ENCODE data around the gene FOXP3.

Gene FOXP3

DNA sequence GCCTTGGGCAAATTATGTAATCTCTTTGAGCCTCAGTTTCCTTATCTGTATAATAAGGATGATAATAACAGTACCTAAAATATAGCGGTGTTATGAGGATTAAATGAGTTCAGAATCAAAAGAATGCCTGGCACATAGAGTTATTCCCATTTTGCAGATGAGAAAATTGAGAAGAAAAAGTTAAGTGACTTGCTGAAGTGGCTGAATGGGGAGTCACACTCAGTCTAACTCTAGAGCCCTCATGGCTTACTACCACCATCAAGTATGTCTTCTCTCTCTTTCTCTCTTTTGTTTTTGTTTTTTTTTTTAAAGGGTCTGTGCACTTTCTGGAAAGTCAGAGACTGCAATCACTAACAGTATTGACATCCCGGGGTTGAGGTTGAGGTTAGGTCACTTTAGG, 32.0 kb downstream of the FOXP3 start:
- no peak for DNase-seq (ENCODE audit: low spot score in 2 of 2)
- in situ Hi-C loops (cut with MboI; ENCODE audit: low sequenced_read_pairs): no loop called here

GRCh38 chrX:49231333-49232000, 33.0 kb downstream of the FOXP3 start:
- Histone ChIP-seq H3K4me1 (no peaks in the 10 kb centered on the region), H3K4me3 (no peak overlapping the region), H3K36me3 (replicated peaks) (no peaks in the 10 kb centered on the region), H3K9me3 (no peaks in the 10 kb centered on the region), H3K27me3 (ENCODE audit: low read depth) (no peaks in the 10 kb centered on the region)
- in situ Hi-C loops (cut with MboI; ENCODE audit: low sequenced_read_pairs): no loop called here
- DNase-seq (ENCODE audit: low spot score in 2 of 2): no peak

More for the DNA sequence above, 32.0 kb downstream of the FOXP3 start:
- no peaks in the 10 kb centered on the region for H3K36me3 ChIP-seq (replicated peaks)
- no peaks in the 10 kb centered on the region for H3K4me1 ChIP-seq
- H3K27me3 ChIP-seq (ENCODE audit: low read depth): no peaks in the 10 kb centered on the region
- H3K4me3 ChIP-seq: no peak overlapping the region
- no peaks in the 10 kb centered on the region for H3K9me3 ChIP-seq

GRCh38 chrX:49230500-49231232, 33.8 kb downstream of the FOXP3 start:
- no peaks in the 10 kb centered on the region for H3K36me3 ChIP-seq (replicated peaks)
- in situ Hi-C loops (cut with MboI; ENCODE audit: low sequenced_read_pairs): no loop called here
- no peaks in the 10 kb centered on the region for H3K9me3 ChIP-seq
- no peaks in the 10 kb centered on the region for H3K27me3 ChIP-seq (ENCODE audit: low read depth)
- H3K4me1 ChIP-seq: no peaks in the 10 kb centered on the region
- no peak overlapping the region for H3K4me3 ChIP-seq
- peak in 1 of 2 experiments; percentile 30 for DNase-seq (ENCODE audit: low spot score in 2 of 2)

DNA sequence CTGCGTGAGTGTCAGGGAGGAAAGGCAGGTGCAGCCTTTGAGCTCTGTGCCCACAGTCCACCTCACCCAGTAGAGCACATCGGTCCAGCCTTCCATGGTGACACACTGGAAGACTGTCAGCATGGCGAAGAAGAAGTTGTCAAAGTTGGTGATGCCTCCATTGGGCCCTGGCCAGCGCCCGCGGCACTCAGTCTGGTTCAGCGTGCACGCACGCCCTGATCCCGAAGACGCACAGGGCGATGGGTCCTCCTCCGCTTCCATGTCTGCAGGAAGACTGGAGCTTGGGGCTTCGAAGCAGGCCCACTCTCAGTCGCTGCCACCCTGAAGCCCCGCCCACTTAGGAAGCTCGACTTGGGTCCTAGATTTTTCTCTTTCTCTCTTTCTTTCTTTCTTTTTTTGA, 36.3 kb downstream of the FOXP3 start:
- DNase-seq (ENCODE audit: low spot score in 2 of 2): no peak
- Histone ChIP-seq H3K27me3 (ENCODE audit: low read depth) (no peaks in the 10 kb centered on the region), H3K4me1 (no peaks in the 10 kb centered on the region), H3K4me3 (no peak overlapping the region), H3K36me3 (replicated peaks) (no peaks in the 10 kb centered on the region), H3K9me3 (no peaks in the 10 kb centered on the region)
- in situ Hi-C loops (cut with MboI; ENCODE audit: low sequenced_read_pairs): no loop called here

- in situ Hi-C loops (cut with MboI; ENCODE audit: low sequenced_read_pairs): no loop called here
- no peaks in the 10 kb centered on the region for H3K27me3 ChIP-seq (ENCODE audit: low read depth)
- no peaks in the 10 kb centered on the region for H3K4me1 ChIP-seq
- no peak for DNase-seq (ENCODE audit: low spot score in 2 of 2)
- no peak overlapping the region for H3K4me3 ChIP-seq
- H3K36me3 ChIP-seq (replicated peaks): no peaks in the 10 kb centered on the region
- no peaks in the 10 kb centered on the region for H3K9me3 ChIP-seq
Observed at GRCh38 chrX:49227726-49228125, 36.8 kb downstream of the FOXP3 start.

GRCh38 chrX:49226946-49227345, 37.6 kb downstream of the FOXP3 start:
- no peaks in the 10 kb centered on the region for H3K9me3 ChIP-seq

GRCh38 chrX:49225858-49226257, 38.7 kb downstream of the FOXP3 start:
- no peak for DNase-seq (ENCODE audit: low spot score in 2 of 2)
- in situ Hi-C loops (cut with MboI; ENCODE audit: low sequenced_read_pairs): no loop called here
- Histone ChIP-seq H3K9me3 (no peaks in the 10 kb centered on the region), H3K4me1 (no peaks in the 10 kb centered on the region), H3K36me3 (replicated peaks) (no peaks in the 10 kb centered on the region), H3K4me3 (no peak overlapping the region), H3K27me3 (ENCODE audit: low read depth) (no peaks in the 10 kb centered on the region)

More at GRCh38 chrX:49226946-49227345, 37.6 kb downstream of the FOXP3 start:
- H3K4me1 ChIP-seq: no peaks in the 10 kb centered on the region
- no peak overlapping the region for H3K4me3 ChIP-seq
- in situ Hi-C loops (cut with MboI; ENCODE audit: low sequenced_read_pairs): no loop called here
- no peak for DNase-seq (ENCODE audit: low spot score in 2 of 2)
- no peaks in the 10 kb centered on the region for H3K36me3 ChIP-seq (replicated peaks)
- no peaks in the 10 kb centered on the region for H3K27me3 ChIP-seq (ENCODE audit: low read depth)

DNA sequence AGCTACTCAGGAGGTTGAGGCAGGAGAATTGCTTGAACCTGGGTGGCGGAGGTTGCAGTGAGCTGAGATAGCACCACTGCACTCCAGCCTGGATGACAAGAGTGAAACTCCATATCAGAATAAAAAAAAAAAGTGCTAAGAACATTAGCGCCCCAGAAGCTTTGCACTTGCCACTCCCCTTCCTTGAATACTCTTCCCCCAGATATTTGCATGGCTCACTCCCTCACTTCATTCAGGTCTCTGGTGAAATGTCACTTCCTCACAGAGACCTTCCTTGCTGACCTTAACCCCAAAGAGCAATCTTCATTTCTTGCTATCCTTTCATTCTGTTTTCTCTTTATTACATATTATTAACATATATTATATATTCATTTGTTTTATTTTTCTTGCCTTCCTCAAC, 42.6 kb downstream of the FOXP3 start:
- Histone ChIP-seq H3K4me1 (no peaks in the 10 kb centered on the region), H3K36me3 (replicated peaks) (no peaks in the 10 kb centered on the region), H3K27me3 (ENCODE audit: low read depth) (no peaks in the 10 kb centered on the region), H3K4me3 (no peak overlapping the region), H3K9me3 (no peaks in the 10 kb centered on the region)
- no peak for DNase-seq (ENCODE audit: low spot score in 2 of 2)
- in situ Hi-C loops (cut with MboI; ENCODE audit: low sequenced_read_pairs): no loop called here

GRCh38 chrX:49220100-49220499, 44.4 kb downstream of the FOXP3 start:
- no peaks in the 10 kb centered on the region for H3K9me3 ChIP-seq
- DNase-seq (ENCODE audit: low spot score in 2 of 2): no peak
- no peaks in the 10 kb centered on the region for H3K36me3 ChIP-seq (replicated peaks)
- in situ Hi-C loops (cut with MboI; ENCODE audit: low sequenced_read_pairs): no loop called here
- H3K4me1 ChIP-seq: no peaks in the 10 kb centered on the region
- H3K27me3 ChIP-seq (ENCODE audit: low read depth): no peaks in the 10 kb centered on the region
- no peak overlapping the region for H3K4me3 ChIP-seq

- Histone ChIP-seq H3K9me3 (no peaks in the 10 kb centered on the region), H3K27me3 (ENCODE audit: low read depth) (no peaks in the 10 kb centered on the region), H3K4me1 (no peaks in the 10 kb centered on the region), H3K4me3 (no peak overlapping the region), H3K36me3 (replicated peaks) (no peaks in the 10 kb centered on the region)
- DNase-seq (ENCODE audit: low spot score in 2 of 2): no peak
- in situ Hi-C loops (cut with MboI; ENCODE audit: low sequenced_read_pairs): no loop called here
Observed at GRCh38 chrX:49214996-49215526, 49.4 kb downstream of the FOXP3 start.

DNA sequence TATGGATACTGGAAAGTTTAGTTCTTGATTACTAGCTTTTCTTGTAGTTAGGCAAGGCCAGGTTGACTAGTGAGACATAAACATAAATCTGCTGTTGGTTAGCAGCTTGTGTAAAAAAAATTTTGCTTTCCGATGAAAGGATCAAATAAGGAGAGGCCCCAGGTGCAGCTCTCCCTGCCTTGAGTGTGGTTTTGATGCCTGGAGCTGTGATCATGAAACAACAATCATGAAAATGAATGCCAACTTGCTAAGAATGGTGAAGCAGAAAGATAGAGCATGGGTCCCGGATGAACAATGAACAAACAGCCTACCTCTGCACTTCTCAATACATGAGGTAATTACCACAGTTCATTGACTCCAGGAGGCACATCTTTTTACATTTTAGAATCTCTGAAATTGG, 50.1 kb downstream of the FOXP3 start:
- in situ Hi-C loops (cut with MboI; ENCODE audit: low sequenced_read_pairs): no loop called here
- DNase-seq (ENCODE audit: low spot score in 2 of 2): no peak
- H3K9me3 ChIP-seq: no peaks in the 10 kb centered on the region
- no peaks in the 10 kb centered on the region for H3K4me1 ChIP-seq
- H3K36me3 ChIP-seq (replicated peaks): no peaks in the 10 kb centered on the region
- no peak overlapping the region for H3K4me3 ChIP-seq
- peaks cover 3% of the 10 kb centered on the region; the same call in 1 of the 2 replicates for H3K27me3 ChIP-seq (ENCODE audit: low read depth)

- Histone ChIP-seq H3K9me3 (no peaks in the 10 kb centered on the region), H3K4me3 (no peak overlapping the region), H3K4me1 (no peaks in the 10 kb centered on the region), H3K36me3 (replicated peaks) (no peaks in the 10 kb centered on the region), H3K27me3 (ENCODE audit: low read depth) (peaks cover 3% of the 10 kb centered on the region; the same call in 1 of the 2 replicates)
- no peak for DNase-seq (ENCODE audit: low spot score in 2 of 2)
- in situ Hi-C loops (cut with MboI; ENCODE audit: low sequenced_read_pairs): no loop called here
Observed at GRCh38 chrX:49212861-49213260, 51.6 kb downstream of the FOXP3 start.

GRCh38 chrX:49212209-49212608, 52.3 kb downstream of the FOXP3 start:
- in situ Hi-C loops (cut with MboI; ENCODE audit: low sequenced_read_pairs): no loop called here
- H3K9me3 ChIP-seq: no peaks in the 10 kb centered on the region
- no peaks in the 10 kb centered on the region for H3K36me3 ChIP-seq (replicated peaks)
- no peak for DNase-seq (ENCODE audit: low spot score in 2 of 2)
- peaks cover 3% of the 10 kb centered on the region; the same call in 1 of the 2 replicates for H3K27me3 ChIP-seq (ENCODE audit: low read depth)
- H3K4me1 ChIP-seq: no peaks in the 10 kb centered on the region
- H3K4me3 ChIP-seq: no peak overlapping the region

DNA sequence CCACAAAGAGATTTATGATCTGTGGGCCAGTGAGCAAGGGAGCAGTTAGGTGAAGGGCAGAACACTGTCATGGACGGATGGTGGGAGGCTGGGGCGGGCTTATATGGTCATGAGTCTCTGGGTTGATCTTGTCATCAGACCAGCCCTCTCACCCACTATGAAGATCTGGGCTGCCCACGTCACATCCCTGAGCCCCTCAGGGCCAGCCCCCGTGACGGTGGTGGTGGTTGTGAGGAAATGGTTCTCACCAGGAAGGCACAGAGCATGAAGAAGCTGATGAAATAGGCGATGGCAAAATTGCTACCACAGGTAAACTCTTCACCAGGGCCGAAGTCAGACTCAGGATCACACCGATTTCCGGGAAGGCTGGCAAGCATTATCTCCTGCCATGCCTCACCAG, 53.4 kb downstream of the FOXP3 start:
- H3K4me1 ChIP-seq: no peaks in the 10 kb centered on the region
- H3K4me3 ChIP-seq: no peak overlapping the region
- no peaks in the 10 kb centered on the region for H3K36me3 ChIP-seq (replicated peaks)
- H3K27me3 ChIP-seq (ENCODE audit: low read depth): peaks cover 3% of the 10 kb centered on the region; the same call in 1 of the 2 replicates
- DNase-seq (ENCODE audit: low spot score in 2 of 2): no peak
- H3K9me3 ChIP-seq: no peaks in the 10 kb centered on the region
- in situ Hi-C loops (cut with MboI; ENCODE audit: low sequenced_read_pairs): no loop called here
